AML-193 (cell line): ENCODE data around the gene SRGAP1.

ENCODE experiments used
- DNase-seq, 2 experiments: peaks; one replicate each; lab custom pipeline; 2025; lab: John Stamatoyannopoulos, UW

The SRGAP1 gene

DNA sequence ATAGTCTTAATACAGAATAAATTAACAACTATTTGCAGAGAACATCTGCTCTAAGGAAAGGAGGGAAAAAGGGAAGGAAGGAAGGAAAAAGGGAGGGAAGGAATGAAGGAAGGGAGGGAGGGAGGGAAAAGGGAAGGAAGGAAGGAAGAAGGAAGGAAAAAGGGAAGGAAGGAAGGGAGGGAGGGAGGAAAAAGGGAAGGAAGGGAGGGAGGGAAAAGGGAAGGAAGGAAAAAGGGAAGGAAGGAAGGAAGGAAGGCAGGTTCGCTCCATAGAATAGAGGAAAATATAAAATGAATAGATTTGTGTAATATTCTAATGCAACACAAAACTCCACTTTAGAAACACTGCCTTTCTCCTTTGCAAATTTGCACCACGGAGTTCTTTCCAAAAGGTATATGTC, 361.0 kb downstream of the SRGAP1 start:
- DNase-seq, result no peak

GRCh38 chr12:64207453-64207852, 363.0 kb downstream of the SRGAP1 start:
- no peak for DNase-seq
